Fibroblast of skin of abdomen (primary cell): ENCODE data around the gene KCNJ3. TPM values are rescaled to one million over a fixed set of nuclear protein-coding genes. Genes with fewer than 3 reads are reported as not detected.

Source experiments
- DNase-seq: peaks from one replicate; pipeline ENCODE4 v3.0.0-alpha.2; 2013
- polyA plus RNA-seq, 2 experiments: library from polyadenylated mRNA; unstranded; fragments of 120-200 nt; gene quantifications; one replicate each; pipeline ENCODE4 v1.2.1, GENCODE V29; 2013; ENCODE audit not compliant: insufficient read length in 2 of 2

The KCNJ3 gene
- polyA plus RNA-seq (2013, experiment 1 of 2; ENCODE audit: insufficient read length) = 0.10 TPM
- 0.16 TPM for polyA plus RNA-seq (2013, experiment 2 of 2; ENCODE audit: insufficient read length)

DNA sequence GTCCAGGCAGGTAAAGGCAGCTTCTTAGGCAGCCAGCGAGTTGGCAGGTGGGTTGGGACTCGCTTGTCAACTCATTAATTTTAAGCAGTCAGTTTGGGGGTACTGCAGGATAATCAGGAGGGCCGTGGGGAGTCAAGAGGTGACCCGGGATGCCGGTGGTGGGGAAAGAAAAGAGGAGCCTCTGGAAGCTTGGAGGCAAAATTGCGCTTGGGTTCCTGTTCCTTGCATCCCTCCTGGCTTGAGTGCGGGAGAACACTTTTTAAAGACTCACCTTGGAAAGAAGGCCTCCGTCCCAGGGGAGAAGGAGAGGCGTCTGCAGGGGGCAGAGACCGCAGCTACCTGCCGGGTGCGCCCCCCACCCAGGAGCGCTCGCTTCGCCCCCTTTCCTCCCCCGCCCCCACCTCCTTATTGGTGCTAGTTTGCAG is at the start of gene KCNJ3:
TSS of gene KCNJ3 (plus strand) at position 400 of the 425 bp plus-strand sequence. CDS start 81 bp downstream, outside the sequence.
- DNase-seq = no peak

DNA sequence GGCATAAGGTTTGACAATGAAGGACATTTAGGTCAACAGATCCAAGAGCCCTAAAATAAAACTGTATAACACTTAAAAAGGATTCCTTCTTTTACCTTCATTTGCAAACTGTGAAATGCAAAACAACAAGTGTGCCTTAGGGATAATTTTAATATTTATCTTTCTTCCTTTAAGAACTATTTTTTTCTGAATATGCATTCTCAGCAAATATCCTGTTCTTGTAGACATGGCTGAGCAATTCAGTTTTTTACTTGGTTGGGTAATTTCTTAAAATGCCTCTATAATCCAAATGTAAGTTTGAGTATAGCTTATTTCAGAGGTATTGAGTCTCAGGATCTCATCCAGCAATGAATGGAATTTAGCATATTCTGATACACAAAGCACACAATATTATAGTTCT is 43.0 kb upstream of the KCNJ3 start:
- DNase-seq = no peak

GRCh38 chr2:154658854-154659253 is 39.6 kb upstream of the KCNJ3 start:
- DNase-seq = no peak

DNA sequence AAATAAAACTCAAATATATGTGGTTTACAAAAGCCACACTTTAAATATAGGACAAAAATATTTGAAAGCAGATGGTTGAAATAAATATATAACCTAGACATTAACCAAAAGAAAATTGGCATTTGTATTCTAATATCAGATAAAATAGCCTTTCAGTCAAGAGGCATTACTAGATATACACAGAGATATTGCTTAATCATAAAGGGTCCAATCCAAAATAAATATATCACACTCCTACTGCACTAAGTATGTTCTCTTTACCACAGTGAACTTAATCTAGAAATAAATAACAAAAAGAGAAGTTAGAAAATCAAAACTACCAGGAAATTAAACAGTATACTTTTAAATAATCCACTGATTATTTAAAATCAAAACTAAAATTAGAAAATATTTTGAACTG is 34.2 kb upstream of the KCNJ3 start:
- no peak for DNase-seq

GRCh38 chr2:154670083-154670482 is 28.4 kb upstream of the KCNJ3 start:
- DNase-seq = no peak

GRCh38 chr2:154673694-154674093 is 24.8 kb upstream of the KCNJ3 start:
- DNase-seq = no peak

GRCh38 chr2:154677401-154677800 is 21.1 kb upstream of the KCNJ3 start:
- DNase-seq = no peak

GRCh38 chr2:154681741-154682140 is 16.8 kb upstream of the KCNJ3 start:
- DNase-seq = no peak

GRCh38 chr2:154686162-154686561 is 12.3 kb upstream of the KCNJ3 start:
- DNase-seq = no peak

- no peak for DNase-seq
These were observed 10.1 kb upstream of the KCNJ3 start for GRCh38 chr2:154688373-154688772.

DNA sequence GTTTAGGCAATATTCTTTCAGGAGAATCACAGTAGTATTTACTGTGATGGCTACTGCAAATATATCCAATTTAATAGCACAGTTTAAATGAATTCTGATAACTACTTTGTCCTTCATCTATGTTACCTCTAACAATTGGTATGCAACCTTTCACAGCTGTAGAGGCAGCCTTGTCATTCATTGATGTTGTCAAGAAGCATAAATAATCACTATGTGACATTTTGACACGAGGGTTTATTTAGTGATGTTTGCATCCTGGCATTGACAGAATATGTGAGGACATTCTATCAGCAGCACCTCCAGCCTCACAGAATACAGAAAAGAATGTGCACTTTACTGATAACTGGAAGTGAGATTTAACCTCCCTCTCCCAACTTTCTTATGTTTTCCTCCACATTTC is 9.3 kb upstream of the KCNJ3 start:
- no peak for DNase-seq

DNA sequence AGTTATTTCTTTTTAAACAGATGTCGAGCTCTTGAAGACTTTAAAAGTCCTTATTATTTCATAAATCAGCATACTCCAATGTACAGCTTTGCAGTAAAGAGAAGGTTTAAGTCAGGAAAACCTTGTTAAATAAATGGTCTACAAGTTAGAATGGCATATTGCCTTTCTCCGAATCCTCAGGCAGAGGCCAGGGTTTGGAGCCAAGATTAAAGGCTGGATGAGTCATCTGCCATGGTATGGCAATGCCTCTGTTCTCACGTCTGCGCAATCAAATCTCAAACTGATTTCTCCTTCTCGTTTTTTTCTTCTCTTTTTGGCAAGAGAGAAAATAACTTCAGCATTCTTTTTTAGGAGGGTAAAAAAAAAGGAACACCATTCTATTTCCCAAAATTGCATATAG is 5.6 kb upstream of the KCNJ3 start:
- peak; percentile 14 for DNase-seq

- DNase-seq = no peak
These were observed 4.7 kb upstream of the KCNJ3 start for GRCh38 chr2:154693741-154694340.

DNA sequence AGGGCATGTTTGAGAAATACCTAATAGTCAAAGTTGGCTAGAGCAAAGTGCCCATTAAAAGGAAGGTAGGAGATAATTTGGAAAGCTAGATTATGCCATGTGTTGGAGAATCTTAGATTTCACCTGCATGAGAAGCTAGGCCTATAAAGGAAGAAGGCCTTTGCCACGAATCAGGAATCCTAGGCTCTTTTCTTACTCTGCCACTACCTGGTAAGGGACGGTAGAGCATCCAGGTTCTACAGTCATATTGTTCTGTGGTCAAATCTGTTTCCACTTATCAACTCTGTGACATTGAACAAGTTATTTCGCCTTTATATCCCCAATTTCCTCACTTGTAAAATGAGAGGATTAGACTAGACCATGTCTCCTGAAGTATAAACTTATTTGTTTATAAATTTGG is 3.6 kb upstream of the KCNJ3 start:
- no peak for DNase-seq

DNA sequence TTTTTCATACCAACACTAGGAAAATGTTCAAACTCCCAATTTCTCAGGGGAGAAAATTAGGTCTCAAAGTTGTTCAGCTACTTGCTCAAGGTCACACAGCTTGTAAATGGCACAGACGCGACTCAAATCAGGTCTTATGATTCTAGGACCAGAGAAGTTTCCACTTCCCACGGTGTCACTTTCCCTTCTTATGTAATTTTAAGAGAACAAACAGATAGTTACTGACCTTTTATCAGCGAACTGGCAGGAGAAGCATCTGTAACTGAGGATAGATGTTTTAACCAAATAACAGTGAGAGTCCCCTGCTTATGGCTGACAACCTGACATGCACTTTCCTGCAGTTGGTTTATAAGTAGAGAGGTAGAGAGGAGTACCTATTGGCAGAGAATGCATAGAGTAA is 2.1 kb upstream of the KCNJ3 start:
- DNase-seq = no peak

- no peak for DNase-seq
These were observed 1.6 kb upstream of the KCNJ3 start for GRCh38 chr2:154696810-154697417.

DNA sequence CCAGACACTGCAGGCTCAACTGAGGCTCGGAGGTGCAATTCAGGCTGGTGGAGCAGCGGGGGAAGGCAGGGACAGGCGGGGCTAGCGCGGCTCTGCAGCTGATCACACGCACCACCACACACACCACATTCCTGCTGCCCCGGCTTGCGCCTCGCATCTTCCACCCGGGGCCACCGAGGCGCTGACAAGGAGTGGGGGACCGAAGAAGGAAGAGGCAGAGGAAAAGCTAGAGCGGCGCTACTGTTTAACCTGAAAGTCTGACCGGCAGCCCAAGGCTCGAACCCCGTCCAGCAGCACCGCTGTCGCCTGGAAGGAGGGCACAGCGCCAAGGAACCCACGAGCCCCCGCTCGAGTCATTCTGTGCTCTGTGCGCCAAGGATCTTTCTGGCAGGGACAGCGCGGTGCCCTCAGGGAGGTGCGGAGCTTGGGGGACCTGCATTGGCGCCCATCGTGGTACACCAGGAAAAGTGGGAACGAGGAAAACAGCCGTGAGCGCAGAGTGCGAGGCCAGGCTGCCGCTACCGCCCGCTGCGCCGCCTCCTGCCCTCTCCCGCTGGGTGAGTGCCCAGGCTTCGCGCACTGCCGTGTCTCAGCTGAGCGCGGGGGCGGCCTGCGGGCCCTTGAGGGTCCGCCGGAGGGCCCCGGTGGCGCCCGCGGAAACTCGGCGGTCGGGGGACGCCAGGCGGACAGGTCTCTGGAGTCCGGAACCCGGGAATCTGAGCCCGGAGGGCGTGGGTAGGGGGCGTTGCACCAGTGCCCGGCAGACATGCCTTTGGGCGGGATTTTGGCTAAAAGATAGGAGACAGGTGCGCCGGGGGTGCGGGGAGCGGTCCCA is 860 bp upstream of the KCNJ3 start:
- peak; percentile 24 for DNase-seq

DNA sequence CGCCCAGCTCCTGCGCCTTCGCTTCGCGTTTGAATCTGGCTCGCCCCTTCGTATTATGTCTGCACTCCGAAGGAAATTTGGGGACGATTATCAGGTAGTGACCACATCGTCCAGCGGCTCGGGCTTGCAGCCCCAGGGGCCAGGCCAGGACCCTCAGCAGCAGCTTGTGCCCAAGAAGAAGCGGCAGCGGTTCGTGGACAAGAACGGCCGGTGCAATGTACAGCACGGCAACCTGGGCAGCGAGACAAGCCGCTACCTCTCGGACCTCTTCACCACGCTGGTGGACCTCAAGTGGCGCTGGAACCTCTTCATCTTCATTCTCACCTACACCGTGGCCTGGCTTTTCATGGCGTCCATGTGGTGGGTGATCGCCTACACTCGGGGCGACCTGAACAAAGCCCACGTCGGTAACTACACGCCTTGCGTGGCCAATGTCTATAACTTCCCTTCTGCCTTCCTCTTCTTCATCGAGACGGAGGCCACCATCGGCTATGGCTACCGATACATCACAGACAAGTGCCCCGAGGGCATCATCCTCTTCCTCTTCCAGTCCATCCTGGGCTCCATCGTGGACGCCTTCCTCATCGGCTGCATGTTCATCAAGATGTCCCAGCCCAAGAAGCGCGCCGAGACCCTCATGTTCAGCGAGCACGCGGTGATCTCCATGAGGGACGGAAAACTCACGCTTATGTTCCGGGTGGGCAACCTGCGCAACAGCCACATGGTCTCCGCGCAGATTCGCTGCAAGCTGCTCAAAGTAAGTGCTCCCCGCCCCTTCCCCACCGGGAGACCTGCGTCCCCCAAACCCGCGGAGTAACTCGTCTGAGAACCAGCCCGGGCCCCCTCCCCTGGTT is 453 bp downstream of the KCNJ3 start:
- no peak for DNase-seq

DNA sequence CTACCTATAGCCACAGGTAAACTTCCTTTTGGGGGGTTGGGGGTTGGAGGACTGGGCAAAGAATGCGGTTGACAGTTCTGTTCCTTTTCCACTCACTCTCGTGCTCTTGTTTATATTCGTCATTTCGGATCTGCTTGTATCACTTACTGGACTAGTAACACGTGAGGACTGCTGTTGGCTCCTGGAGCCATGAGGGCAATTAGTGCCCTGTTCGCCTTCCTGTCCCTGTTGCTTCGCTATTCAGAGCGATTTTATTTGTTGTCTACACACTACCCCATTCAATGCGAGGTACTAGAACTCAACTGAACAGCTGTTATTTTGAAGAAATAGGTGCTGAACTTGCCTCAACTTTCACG is 1.1 kb downstream of the KCNJ3 start:
- no peak for DNase-seq

- DNase-seq = no peak
These were observed 1.6 kb downstream of the KCNJ3 start for GRCh38 chr2:154700136-154700535.

GRCh38 chr2:154704991-154705390 is 6.5 kb downstream of the KCNJ3 start:
- no peak for DNase-seq

GRCh38 chr2:154706660-154707059 is 8.2 kb downstream of the KCNJ3 start:
- no peak for DNase-seq
